ENCODE data around the gene CHN2.
"Not testable (repeated sequence)": the region's sequence is repeated elsewhere in the genome, so short reads cannot be mapped to it uniquely, and the experiment has no call there.

Gene CHN2

DNA sequence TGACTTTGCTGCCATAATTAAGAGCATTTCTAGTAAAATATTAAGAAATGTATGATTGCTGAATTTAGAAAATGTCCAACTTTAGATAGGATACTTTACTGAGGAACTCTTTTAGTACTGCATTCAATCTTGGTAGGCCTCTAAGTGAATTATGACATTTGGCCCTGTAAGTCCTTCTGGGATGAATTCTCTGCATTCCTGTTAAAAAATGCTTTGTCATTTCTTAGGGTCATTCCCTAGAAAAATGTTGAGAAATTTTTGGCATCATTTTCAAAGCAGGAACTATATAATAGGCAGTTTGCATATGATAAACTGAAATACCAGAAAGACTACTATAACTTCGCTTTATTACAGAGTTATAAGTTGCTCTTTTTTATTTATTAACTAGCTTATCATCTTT is 299.8 kb downstream of the CHN2 start:
- Histone ChIP-seq H3K27ac (no peak overlapping the region), H3K4me3 (no peak overlapping the region)

DNA sequence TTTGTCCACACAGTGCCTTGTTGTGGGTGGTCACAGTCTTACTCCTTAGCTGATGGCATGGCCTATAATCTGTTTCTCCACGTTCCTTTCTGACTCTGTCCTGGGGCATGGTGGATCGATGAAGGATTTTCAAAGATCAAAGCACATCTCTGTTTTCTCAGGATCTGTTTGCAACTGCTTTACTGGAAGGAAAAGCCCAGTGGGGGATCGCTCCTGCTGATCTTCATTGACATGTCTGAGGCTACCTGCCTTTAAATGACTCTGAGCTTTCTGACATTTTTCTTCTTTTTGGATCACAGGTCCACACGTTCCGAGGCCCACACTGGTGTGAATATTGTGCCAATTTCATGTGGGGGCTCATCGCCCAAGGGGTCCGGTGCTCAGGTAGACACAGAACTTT is 301.1 kb downstream of the CHN2 start:
- no peak overlapping the region for H3K4me3 ChIP-seq
- H3K27ac ChIP-seq = no peak overlapping the region

DNA sequence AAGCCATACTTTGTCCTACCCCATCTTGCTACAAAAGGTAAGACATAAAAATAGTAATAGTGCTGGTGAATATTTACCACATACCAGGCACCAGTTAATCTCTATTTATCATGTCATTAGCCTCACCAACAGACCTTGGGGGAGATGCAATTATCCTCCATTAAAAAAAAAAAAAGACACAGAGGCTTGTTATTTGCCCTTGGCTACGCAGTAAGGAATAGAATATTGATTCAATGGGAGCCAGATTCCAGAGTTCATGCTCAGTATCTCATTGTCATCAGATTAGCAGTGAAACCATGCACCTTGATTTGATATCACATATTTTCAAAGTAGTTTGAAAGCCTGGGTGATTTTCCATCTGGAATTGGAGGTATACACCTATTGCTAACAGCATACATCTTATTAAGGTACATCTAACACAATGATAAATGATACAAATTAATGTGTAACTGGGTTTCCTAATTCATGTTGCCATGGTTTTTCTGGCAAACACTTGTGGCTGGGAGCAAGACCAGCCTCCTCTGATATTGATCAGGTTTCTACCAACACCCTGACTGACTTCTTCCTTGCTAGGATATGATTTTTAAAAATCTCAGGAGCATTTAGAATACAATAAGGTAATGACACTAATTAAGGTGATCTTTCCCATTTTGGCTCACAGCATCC is 301.9 kb downstream of the CHN2 start:
- Histone ChIP-seq H3K4me3 (no peak overlapping the region), H3K27ac (no peak overlapping the region)

DNA sequence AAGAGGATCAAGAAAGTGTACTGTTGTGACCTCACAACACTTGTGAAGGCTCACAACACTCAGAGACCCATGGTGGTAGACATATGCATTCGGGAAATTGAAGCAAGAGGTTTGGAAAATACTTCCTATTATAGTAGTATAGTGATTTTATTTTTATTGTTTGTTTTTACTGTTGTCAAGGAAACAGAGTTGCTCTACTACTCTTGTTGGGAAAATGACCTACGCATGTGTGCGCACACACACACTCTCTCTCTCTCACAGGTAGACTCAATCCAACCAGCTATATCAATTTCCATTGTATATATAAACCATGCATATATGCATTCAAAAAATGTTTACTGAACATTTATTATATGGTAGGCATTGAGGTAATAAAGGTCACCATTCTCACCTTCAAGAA is 305.4 kb downstream of the CHN2 start:
- no peak overlapping the region for H3K27ac ChIP-seq
- no peak overlapping the region for H3K4me3 ChIP-seq

DNA sequence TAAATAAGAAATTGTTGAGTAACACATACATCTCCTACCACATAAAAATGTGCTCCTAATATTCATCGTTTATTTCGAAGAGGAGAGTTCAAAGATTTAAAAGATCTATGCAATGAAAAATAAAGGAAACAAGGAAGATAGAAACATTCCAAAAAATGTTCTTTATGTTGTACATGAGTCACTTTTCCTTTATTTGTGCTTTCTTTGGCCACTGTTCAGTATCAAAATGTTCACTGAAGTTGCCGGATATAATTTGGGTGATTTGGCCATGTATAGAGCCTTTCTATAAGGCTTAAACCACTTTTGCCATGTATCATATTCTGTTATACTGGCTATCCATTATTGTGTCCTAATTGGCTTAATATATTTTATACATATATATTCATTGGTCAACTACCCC is 306.1 kb downstream of the CHN2 start:
- H3K4me3 ChIP-seq = no peak overlapping the region

DNA sequence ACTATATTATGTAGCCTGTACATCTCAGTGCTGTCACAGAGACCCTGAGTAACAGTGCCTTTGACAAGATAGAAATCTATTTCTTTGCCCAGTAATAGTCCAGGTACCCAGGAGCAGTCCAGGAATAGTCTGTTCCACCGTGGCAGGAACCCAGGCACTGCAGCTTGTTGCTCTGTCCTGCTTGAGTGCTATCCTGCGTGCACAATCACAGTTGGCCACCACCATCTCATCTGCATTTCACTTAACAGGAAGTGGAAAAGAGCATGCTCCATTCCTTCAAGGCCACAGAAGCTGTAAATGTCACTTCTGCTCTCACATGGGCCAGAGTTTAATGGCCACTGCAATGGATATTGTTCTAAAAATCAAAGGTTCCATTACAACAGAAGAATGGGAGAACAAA is 307.6 kb downstream of the CHN2 start:
- Histone ChIP-seq H3K4me3 (no peak overlapping the region), H3K27ac (no peak overlapping the region)

More for the DNA sequence above, 306.1 kb downstream of the CHN2 start:
- H3K27ac ChIP-seq = no peak overlapping the region

DNA sequence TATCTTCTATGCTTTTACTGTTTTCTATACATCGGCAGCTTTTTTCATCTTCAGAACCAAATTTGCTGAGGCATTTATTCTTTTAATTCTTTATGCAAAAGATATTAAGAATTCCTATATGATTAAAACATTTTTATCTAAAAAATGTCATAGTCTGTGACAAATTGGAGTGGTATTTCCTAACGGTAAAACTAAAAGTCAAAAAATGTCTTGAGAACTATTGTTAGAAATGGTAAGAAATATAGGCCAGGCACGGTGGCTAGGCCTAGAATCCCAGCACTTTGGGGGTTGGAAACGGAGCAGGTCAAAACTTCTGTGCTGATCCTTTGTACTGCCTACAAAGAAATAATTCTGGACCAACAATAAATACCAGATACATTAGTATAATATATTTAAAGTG is 311.4 kb downstream of the CHN2 start:
- Histone ChIP-seq H3K4me3 (no peak overlapping the region), H3K27ac (no peak overlapping the region)

DNA sequence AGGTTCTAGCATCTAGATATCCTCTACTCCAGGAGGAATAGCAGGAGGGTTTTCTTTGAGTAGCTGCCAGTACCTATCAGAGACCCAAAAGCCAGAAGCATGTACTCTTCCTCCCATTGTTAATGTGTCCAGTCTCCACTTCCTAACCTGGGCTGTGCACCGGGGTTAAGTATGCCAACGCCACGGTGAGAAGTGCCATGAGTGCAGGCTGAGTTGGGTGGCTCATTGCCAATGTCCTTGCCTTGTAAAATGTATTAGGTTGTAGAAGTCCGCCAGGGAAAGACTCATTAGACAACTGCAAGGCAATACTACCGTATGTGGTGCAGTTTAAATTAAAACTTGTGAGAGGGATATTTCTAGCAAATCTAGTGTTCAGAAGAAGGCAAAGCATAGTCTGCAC is 314.0 kb downstream of the CHN2 start:
- no peak overlapping the region for H3K4me3 ChIP-seq

DNA sequence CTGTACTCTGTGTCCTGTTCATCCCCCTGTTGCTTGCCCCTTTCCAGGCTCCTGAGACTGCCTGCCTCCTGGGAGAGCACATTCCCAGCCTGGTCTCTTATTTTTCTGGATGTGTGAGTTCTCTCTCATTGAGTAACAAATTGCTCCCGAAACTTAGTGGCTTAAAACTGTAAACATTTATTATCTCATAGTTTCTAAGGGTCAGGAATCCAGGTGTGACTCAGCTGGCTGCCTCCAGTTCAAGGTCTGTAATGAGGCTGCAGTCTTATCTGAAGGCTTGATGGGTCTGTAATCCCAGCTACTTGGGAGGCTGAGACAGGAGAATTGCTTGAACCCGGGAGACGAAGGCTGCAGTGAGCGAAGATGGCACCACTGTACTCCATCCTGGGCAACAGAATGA is 315.5 kb downstream of the CHN2 start:
- Histone ChIP-seq H3K27ac (no peak overlapping the region), H3K4me3 (no peak overlapping the region)

More for the DNA sequence above, 314.0 kb downstream of the CHN2 start:
- H3K27ac ChIP-seq = no peak overlapping the region

DNA sequence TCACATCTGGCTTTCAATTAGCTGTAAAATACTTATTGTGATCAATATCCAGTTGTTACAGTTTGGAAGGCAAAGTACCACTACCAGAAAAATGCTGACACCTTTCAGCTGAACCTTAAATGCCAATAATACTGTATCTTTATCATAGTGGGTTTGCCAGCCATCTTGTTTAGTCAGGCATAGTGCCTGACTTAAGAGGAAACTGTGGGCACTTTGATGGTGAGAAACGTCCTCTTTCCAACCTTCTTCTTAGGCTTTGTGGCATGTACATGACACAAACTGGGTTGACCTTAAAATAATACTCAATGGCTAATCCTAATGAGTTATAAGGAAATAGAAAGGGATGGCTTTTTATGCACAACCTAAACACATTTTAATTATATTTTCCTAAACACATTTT is 316.8 kb downstream of the CHN2 start:
- no peak overlapping the region for H3K27ac ChIP-seq
- H3K4me3 ChIP-seq = no peak overlapping the region

DNA sequence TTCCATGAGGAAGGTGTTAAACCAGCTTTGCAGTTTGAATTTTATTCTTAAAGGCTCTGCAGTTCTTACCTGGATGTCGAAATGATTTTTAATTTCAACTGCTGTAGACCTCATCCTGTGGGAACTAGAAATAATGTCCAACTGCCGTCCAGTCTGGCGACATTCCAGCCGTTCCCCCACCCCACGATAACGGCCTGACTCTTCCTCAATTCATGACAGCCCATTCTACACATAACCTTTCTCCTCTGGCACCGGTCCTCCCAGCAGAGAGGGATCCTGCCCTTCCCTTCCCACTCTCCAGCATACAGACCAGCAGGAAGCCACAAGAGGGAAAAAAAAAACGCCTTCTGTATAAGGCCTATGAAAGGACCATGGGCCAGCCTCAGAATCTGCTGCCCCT is 317.3 kb downstream of the CHN2 start:
- Histone ChIP-seq H3K27ac (no peak overlapping the region), H3K4me3 (no peak overlapping the region)

DNA sequence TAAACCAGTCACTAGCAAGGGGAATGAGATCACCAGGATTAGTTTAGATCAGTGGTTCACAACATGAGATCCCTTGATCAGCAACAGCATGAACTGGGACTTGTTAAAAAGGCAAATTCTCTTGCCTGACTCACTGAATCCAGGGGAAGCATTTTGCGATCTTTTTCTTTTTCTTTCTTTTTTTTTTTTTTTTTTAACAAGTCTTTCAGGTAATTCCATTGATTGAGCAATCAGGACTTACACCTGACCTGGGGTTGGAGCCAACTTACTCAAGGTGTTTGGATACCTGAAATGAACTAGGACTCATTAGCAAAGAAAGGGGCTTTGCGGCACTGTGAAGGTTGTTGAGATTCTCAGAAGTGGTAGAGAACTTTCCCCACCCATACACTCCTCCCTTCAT is 321.9 kb downstream of the CHN2 start:
- no peak overlapping the region for H3K4me3 ChIP-seq
- H3K27ac ChIP-seq = no peak overlapping the region

DNA sequence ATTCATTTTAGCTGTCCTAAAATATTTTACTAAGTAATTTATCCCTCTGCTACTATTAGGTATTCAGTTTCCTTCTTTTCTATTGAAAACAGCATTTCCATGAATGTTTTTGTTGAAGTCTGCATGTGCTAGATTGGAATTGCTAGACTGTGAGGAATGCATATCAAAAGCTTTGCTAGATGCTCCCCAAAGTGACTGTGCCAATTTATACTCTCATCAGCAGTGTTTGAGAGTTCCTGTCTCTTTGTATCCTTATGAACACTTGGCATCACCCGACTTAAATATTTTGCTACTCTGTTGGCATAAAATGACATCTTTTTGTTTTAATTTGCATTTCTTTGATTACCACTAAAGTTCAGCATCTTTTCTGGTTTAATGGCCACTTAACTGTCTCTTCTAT is 324.0 kb downstream of the CHN2 start:
- Histone ChIP-seq H3K27ac (no peak overlapping the region), H3K4me3 (no peak overlapping the region)

DNA sequence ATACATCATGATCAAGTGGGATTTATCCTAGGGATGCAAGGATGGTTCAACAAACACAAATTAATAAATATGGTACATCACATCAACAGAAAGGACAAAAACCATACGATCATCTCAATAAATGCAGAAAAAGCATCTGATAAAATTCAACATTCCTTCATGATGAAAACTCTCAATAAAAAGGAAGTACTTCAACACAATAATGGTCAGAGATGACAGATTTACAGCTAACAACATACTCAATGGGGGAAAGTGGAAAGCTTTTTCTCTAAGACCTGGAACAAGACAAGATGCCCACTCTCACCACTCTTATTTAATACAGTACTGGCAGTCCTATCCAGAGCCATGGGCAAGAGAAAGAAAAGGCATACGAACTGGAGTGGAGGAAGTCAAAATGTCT is 329.2 kb downstream of the CHN2 start:
- H3K27ac ChIP-seq = no peak overlapping the region
- no peak overlapping the region for H3K4me3 ChIP-seq

DNA sequence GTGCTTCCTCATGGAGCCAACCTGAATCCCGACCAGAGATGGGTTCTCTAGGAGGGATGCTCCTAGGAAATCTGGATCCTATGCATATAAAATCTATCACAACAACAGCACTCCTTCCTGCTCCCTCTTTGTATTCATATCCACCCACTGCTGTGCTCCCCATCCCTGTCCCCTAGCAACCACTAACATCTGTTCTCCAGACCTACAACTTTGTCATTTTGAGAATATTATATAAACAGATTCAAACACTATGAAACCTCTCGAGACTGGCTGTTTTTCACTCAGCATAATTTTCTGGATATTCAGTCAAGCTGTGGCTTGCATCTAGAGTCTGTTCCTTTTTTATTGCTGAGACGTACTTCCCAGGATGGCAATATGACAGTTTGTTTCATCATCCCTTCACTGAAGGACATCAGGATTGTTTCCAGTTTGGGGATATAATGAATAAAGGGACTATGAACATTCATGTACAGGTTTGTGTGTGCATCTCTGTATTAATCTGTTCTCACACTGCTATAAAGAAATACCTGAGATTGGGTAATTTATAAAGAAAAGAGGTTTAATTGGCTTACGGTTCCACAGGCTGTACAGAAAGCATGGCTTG is 333.0 kb downstream of the CHN2 start:
- Histone ChIP-seq H3K4me3 (no peak overlapping the region), H3K27ac (no peak overlapping the region)

DNA sequence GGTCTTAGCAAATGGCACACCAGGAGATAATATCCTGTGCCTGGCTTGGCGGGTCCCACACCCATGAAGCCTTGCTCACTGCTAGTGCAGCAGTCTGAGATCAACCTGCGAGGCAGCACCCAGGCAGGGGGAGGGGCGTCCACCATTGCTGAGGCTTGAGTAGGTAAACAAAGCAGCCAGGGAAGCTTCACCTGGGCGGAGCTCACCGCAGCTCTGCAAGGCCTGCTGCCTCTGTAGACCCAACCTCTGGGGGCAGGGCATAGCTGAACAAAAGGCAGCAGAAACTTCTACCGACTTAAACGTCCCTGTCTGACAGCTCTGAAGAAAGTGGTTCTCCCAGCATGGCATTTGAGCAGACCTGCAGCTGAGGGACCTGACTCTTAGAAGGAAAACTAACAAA is 334.0 kb downstream of the CHN2 start:
- not testable (repeated sequence) for H3K4me3 ChIP-seq, H3K27ac ChIP-seq

Data from skin epidermis (tissue), 12 donors.